A673 (cell line): ENCODE data around the gene SERAC1. TPM values are rescaled to one million over a fixed set of nuclear protein-coding genes. Genes with fewer than 3 reads are reported as not detected.
"Not testable (repeated sequence)": the region's sequence is repeated elsewhere in the genome, so short reads cannot be mapped to it uniquely, and the experiment has no call there.

Experiments used
- BruUV-seq: library from RNA; stranded (reverse); fragments of 400-500 nt; replicated peaks from 2 replicates; lab custom pipeline; 2021; lab: Mats Ljungman, UMichigan
- CTCF ChIA-PET: fragments of 300-600 bp; sonication (Branson Sonifier 250); formaldehyde crosslinking; loops from one replicate; lab custom pipeline; 2022; ENCODE audit warnings: antibody characterized with exemption; lab: Charles Lee
- POLR2A ChIA-PET: fragments of 300-600 bp; sonication (Branson Sonifier 250); formaldehyde crosslinking; loops from one replicate; lab custom pipeline; 2022; ENCODE audit warnings: antibody characterized with exemption; ENCODE audit not compliant: low non-redundant PET; lab: Charles Lee
- DNase-seq: peaks from one replicate; pipeline ENCODE4 v3.0.0-alpha.2; 2015; ENCODE audit warnings: low spot score
- H3K27ac ChIP-seq: fragments of 200-600 bp; sonication (generic); 2 replicates; pipeline ENCODE4 v1.5.1; 2016; ENCODE audit warnings: mixed run types, low read depth, mild to moderate bottlenecking, mixed read lengths, antibody characterized with exemption, low read length; ENCODE audit not compliant: poor library complexity, severe bottlenecking
- H3K27me3 ChIP-seq: fragments of 200-600 bp; sonication (generic); replicated peaks from 2 replicates; pipeline ENCODE4 v1.6.1; 2017; ENCODE audit warnings: mixed run types, low read depth, mild to moderate bottlenecking, mixed read lengths, antibody characterized with exemption, low read length; ENCODE audit not compliant: insufficient read depth, poor library complexity
- H3K36me3 ChIP-seq: fragments of 200-600 bp; sonication (generic); 2 replicates; pipeline ENCODE4 v1.6.1; 2016; ENCODE audit warnings: mixed run types, mild to moderate bottlenecking, mixed read lengths, antibody characterized with exemption, low read length; ENCODE audit not compliant: insufficient read depth, poor library complexity, severe bottlenecking
- H3K4me1 ChIP-seq: fragments of 200-600 bp; sonication (generic); 2 replicates; pipeline ENCODE4 v1.6.1; 2017; ENCODE audit warnings: mixed run types, mild to moderate bottlenecking, mixed read lengths, antibody characterized with exemption, low read length; ENCODE audit not compliant: insufficient read depth, poor library complexity, severe bottlenecking
- H3K4me3 ChIP-seq: fragments of 200-600 bp; sonication (generic); 2 replicates; pipeline ENCODE4 v1.5.1; 2016; ENCODE audit warnings: low read depth, mixed run types, mild to moderate bottlenecking, mixed read lengths, low read length; ENCODE audit not compliant: poor library complexity, severe bottlenecking
- H3K9me3 ChIP-seq: fragments of 200-600 bp; sonication (generic); 2 replicates; pipeline ENCODE4 v1.6.1; 2016; ENCODE audit warnings: mixed run types, low read depth, mild to moderate bottlenecking, mixed read lengths, antibody characterized with exemption, low read length; ENCODE audit not compliant: poor library complexity, severe bottlenecking
- CTCF ChIP-seq: fragments of 300-800, 200-600 bp; sonication (generic); conservative IDR thresholded peaks from 2 replicates; pipeline ENCODE4 v1.5.1; 2017; ENCODE audit warnings: low read depth, mild to moderate bottlenecking, antibody characterized with exemption, low read length, moderate library complexity, mixed read lengths
- EZH2 ChIP-seq: fragments of 200-600 bp; sonication (generic); IDR thresholded peaks from 2 replicates; pipeline ENCODE4 v1.6.1; 2017; ENCODE audit warnings: borderline replicate concordance, low read depth, mild to moderate bottlenecking, mixed read lengths, antibody characterized with exemption, low read length; ENCODE audit not compliant: poor library complexity, severe bottlenecking
- intact Hi-C: fragments of 100-400 bp; cut with micrococcal nuclease; formaldehyde crosslinking; loops from one replicate; pipeline ENCODE4 v1.10.0; 2022; ENCODE audit not compliant: unreplicated experiment
- total RNA-seq: library from RNA; stranded (reverse); gene quantifications from 2 replicates; pipeline ENCODE4 v1.2.3, GENCODE V29; 2021

SERAC1 gene
- total RNA-seq, 1 experiment from 2014 or later: 8.1 TPM

- intact Hi-C loops: no loop called here
- ChIA-PET CTCF (no interaction called here), POLR2A (no interaction called here)
- Histone ChIP-seq H3K4me3 (no peak overlapping the region), H3K4me1 (no peaks in the 10 kb centered on the region), H3K27me3 (no peaks in the 10 kb centered on the region), H3K36me3 (peaks cover 2% of the 10 kb centered on the region), H3K27ac (no peak overlapping the region), H3K9me3 (no peaks in the 10 kb centered on the region)
- DNase-seq: no peak
- TF ChIP-seq EZH2: no peak
- no peak for TF ChIP-seq CTCF
- BruUV-seq: no TSS peak
These were observed 2.6 kb upstream of the SERAC1 start for GRCh38 chr6:158170656-158171081.

GRCh38 chr6:158169634-158170033 is 1.6 kb upstream of the SERAC1 start:
- POLR2A ChIA-PET, BruUV-seq, H3K4me1 ChIP-seq, H3K27ac ChIP-seq, H3K27me3 ChIP-seq, CTCF ChIA-PET, H3K9me3 ChIP-seq, intact Hi-C loops, DNase-seq, H3K4me3 ChIP-seq, H3K36me3 ChIP-seq: not testable (repeated sequence)

GRCh38 chr6:158165919-158166416 is 2.1 kb downstream of the SERAC1 start:
- no peak for DNase-seq
- Histone ChIP-seq H3K4me3 (no peak overlapping the region), H3K9me3 (no peaks in the 10 kb centered on the region), H3K27ac (no peak overlapping the region), H3K27me3 (no peaks in the 10 kb centered on the region), H3K4me1 (no peaks in the 10 kb centered on the region), H3K36me3 (no peaks in the 10 kb centered on the region)
- no TSS peak for BruUV-seq
- POLR2A ChIA-PET: interaction anchor here (0.6 kb wide), 1 partner anchor 846 kb away, joined by 4 read pairs; no protein-coding TSS in a partner anchor
- intact Hi-C loops: no loop called here
- no peak for TF ChIP-seq EZH2
- TF ChIP-seq CTCF: no peak
- CTCF ChIA-PET: no interaction called here

GRCh38 chr6:158164579-158165170 is 3.4 kb downstream of the SERAC1 start:
- no peak for DNase-seq
- H3K27me3 ChIP-seq: no peaks in the 10 kb centered on the region
- TF ChIP-seq CTCF (no peak), EZH2 (no peak)
- intact Hi-C loops: no loop called here
- POLR2A ChIA-PET: no interaction called here
- no peak overlapping the region for H3K4me3 ChIP-seq
- H3K27ac ChIP-seq: no peak overlapping the region
- no TSS peak for BruUV-seq
- H3K36me3 ChIP-seq: no peaks in the 10 kb centered on the region
- H3K4me1 ChIP-seq: no peaks in the 10 kb centered on the region
- H3K9me3 ChIP-seq: no peaks in the 10 kb centered on the region
- CTCF ChIA-PET: no interaction called here
